PC-9 (cell line): ENCODE measurements around the gene GREM1. TPM values are rescaled to one million over a fixed set of nuclear protein-coding genes. Genes with fewer than 3 reads are reported as not detected.

Experiments
- BruUV-seq: library from RNA; stranded (reverse); fragments of 400-500 nt; replicated peaks from 2 replicates; lab custom pipeline; 2021; lab: Mats Ljungman, UMichigan
- CTCF ChIA-PET: fragments of 300-600 bp; sonication (Branson Sonifier 250); formaldehyde crosslinking; loops from one replicate; lab custom pipeline; 2022; ENCODE audit warnings: antibody characterized with exemption; lab: Charles Lee
- POLR2A ChIA-PET: fragments of 300-600 bp; sonication (Branson Sonifier 250); formaldehyde crosslinking; loops from one replicate; lab custom pipeline; 2022; ENCODE audit warnings: antibody characterized with exemption; ENCODE audit not compliant: unreplicated experiment; lab: Charles Lee
- DNase-seq, 2 experiments: peaks; one replicate each; pipeline versions ENCODE4 v3.0.0 to v3.0.0-alpha.2; 2015 to 2022; ENCODE audit warnings: mixed read lengths in 1 of 2
- H2AFZ ChIP-seq: fragments of 200-600 bp; sonication (generic); 2 replicates; pipeline ENCODE4 v1.8.1; 2017; ENCODE audit warnings: antibody characterized with exemption
- H3F3A ChIP-seq: fragments of 200-600 bp; sonication (generic); 2 replicates; pipeline ENCODE4 v1.8.1; 2017; ENCODE audit warnings: antibody characterized with exemption, mild to moderate bottlenecking, low read depth; ENCODE audit not compliant: insufficient read depth
- H3K27ac ChIP-seq: fragments of 200-600 bp; sonication (generic); 2 replicates; pipeline ENCODE4 v1.6.1; 2016; ENCODE audit warnings: mixed run types
- H3K27me3 ChIP-seq: fragments of 200-600 bp; sonication (generic); 2 replicates; pipeline ENCODE4 v1.6.1; 2016; ENCODE audit warnings: low read depth, mixed run types; ENCODE audit not compliant: insufficient read depth
- H3K36me3 ChIP-seq: fragments of 200-600 bp; sonication (generic); 2 replicates; pipeline ENCODE4 v1.6.1; 2016; ENCODE audit warnings: low read depth, mixed run types
- H3K4me1 ChIP-seq: fragments of 200-600 bp; sonication (generic); replicated peaks from 2 replicates; pipeline ENCODE4 v1.6.1; 2016; ENCODE audit warnings: mixed run types; ENCODE audit not compliant: insufficient read depth
- H3K4me2 ChIP-seq: fragments of 200-600 bp; sonication (generic); 2 replicates; pipeline ENCODE4 v1.6.1; 2017; ENCODE audit warnings: mixed run types
- H3K4me3 ChIP-seq: fragments of 200-600 bp; sonication (generic); 2 replicates; pipeline ENCODE4 v1.6.1; 2016; ENCODE audit warnings: mixed run types
- H3K79me2 ChIP-seq: fragments of 200-600 bp; sonication (generic); 2 replicates; pipeline ENCODE4 v1.6.1; 2017; ENCODE audit warnings: low read depth, mixed run types
- H3K9me2 ChIP-seq: fragments of 200-600 bp; sonication (generic); 2 replicates; pipeline ENCODE4 v1.8.1; 2017; ENCODE audit warnings: mild to moderate bottlenecking; ENCODE audit not compliant: insufficient read depth
- H3K9me3 ChIP-seq: fragments of 200-600 bp; sonication (generic); 2 replicates; pipeline ENCODE4 v1.8.1; 2016; ENCODE audit warnings: low read depth; ENCODE audit not compliant: insufficient read depth
- H4K20me1 ChIP-seq: fragments of 200-600 bp; sonication (generic); 2 replicates; pipeline ENCODE4 v1.8.1; 2017; ENCODE audit not compliant: insufficient read depth
- EZH2 ChIP-seq: fragments of 200-600 bp; sonication (generic); IDR thresholded peaks from 2 replicates; pipeline ENCODE4 v1.8.0; 2017; ENCODE audit warnings: antibody characterized with exemption, low read depth
- intact Hi-C: fragments of 100-400 bp; cut with micrococcal nuclease; formaldehyde crosslinking; loops from one replicate; pipeline ENCODE4 v1.10.0; 2022; ENCODE audit not compliant: unreplicated experiment
- total RNA-seq: library from RNA; stranded (reverse); gene quantifications from 2 replicates; pipeline ENCODE4 v1.2.3, GENCODE V29; 2021
- TF ChIP-seq, protein P1 (sequence below): fragments of 200-600 bp; sonication (generic); conservative IDR thresholded peaks from 2 replicates; pipeline ENCODE4 v1.6.1; 2017; ENCODE audit warnings: mixed run types, antibody characterized with exemption, mild to moderate bottlenecking, moderate library complexity

GREM1 gene
- total RNA-seq, 1 experiment from 2014 or later, result 0.39 TPM

DNA sequence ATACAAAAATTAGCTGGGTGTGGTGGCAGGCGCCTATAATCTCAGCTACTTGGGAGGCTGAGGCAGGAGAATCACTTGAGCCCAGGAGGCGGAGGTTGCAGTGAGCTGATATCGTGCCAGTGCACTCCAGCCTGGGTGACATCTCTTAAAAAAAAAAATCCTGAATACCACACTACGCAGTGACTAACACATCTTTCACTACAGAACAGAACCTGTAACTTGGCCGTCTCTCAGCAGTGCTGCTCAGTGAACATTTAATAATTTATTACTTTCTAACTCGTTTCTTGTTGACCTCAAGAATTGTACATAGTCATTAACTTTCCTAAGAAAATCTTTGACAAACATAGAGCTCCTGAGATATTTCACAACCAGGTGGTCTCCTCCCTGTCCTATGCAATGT, 3.8 kb downstream of the GREM1 start:
- Histone ChIP-seq H3K4me3 (no peak overlapping the region), H3K27ac (no peak overlapping the region), H3K9me3 (no peaks in the 10 kb centered on the region), H3K4me1 (no peaks in the 10 kb centered on the region), H3K36me3 (no peaks in the 10 kb centered on the region), H3K4me2 (no peak overlapping the region), H2AFZ (no peak overlapping the region), H4K20me1 (no peaks in the 10 kb centered on the region), H3K27me3 (no peaks in the 10 kb centered on the region), H3K79me2 (no peaks in the 10 kb centered on the region), H3K9me2 (no peaks in the 10 kb centered on the region), H3F3A (no peaks in the 10 kb centered on the region)
- BruUV-seq, result no TSS peak
- intact Hi-C loops, result no loop called here
- TF ChIP-seq, protein P1, sequence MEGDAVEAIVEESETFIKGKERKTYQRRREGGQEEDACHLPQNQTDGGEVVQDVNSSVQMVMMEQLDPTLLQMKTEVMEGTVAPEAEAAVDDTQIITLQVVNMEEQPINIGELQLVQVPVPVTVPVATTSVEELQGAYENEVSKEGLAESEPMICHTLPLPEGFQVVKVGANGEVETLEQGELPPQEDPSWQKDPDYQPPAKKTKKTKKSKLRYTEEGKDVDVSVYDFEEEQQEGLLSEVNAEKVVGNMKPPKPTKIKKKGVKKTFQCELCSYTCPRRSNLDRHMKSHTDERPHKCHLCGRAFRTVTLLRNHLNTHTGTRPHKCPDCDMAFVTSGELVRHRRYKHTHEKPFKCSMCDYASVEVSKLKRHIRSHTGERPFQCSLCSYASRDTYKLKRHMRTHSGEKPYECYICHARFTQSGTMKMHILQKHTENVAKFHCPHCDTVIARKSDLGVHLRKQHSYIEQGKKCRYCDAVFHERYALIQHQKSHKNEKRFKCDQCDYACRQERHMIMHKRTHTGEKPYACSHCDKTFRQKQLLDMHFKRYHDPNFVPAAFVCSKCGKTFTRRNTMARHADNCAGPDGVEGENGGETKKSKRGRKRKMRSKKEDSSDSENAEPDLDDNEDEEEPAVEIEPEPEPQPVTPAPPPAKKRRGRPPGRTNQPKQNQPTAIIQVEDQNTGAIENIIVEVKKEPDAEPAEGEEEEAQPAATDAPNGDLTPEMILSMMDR, result no peak
- no peak for TF ChIP-seq EZH2
- ChIA-PET CTCF (interaction anchor here (0.7 kb wide), 1 partner anchor 73 kb away, joined by 6 read pairs; no protein-coding TSS in a partner anchor), POLR2A (no interaction called here)
- no peak for DNase-seq

DNA sequence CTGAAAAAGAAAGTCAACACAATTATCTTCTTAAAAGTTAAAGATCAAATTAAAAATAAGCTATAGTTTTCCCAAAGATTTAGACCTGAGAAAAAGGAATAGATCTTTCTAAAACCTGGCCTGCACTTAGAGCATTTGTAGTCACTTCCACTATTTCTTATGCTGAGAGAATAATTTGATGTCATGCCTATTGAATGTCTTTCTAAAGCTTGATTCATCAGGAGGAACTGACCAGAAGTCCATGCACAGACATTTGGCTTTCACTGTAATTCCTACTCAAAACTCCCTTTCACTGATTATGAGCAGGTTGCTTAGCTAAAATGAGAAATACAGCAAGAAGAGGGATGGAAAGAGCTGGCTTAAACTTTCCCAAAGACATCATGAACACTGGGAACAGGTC, 4.3 kb downstream of the GREM1 start:
- H3K9me3 ChIP-seq, result no peaks in the 10 kb centered on the region
- no peaks in the 10 kb centered on the region for H3K79me2 ChIP-seq
- no peaks in the 10 kb centered on the region for H4K20me1 ChIP-seq
- no peak overlapping the region for H2AFZ ChIP-seq
- no peak overlapping the region for H3K4me3 ChIP-seq
- no peaks in the 10 kb centered on the region for H3F3A ChIP-seq
- intact Hi-C loops, result no loop called here
- DNase-seq, result no peak
- H3K4me2 ChIP-seq, result no peak overlapping the region
- ChIA-PET POLR2A (no interaction called here), CTCF (interaction anchor here (0.7 kb wide), 1 partner anchor 72 kb away, joined by 6 read pairs; no protein-coding TSS in a partner anchor)
- no peaks in the 10 kb centered on the region for H3K4me1 ChIP-seq
- no peaks in the 10 kb centered on the region for H3K9me2 ChIP-seq
- H3K27me3 ChIP-seq, result no peaks in the 10 kb centered on the region
- no peak overlapping the region for H3K27ac ChIP-seq
- BruUV-seq, result no TSS peak
- no peak for TF ChIP-seq EZH2
- TF ChIP-seq, protein P1, result no peak
- no peaks in the 10 kb centered on the region for H3K36me3 ChIP-seq

DNA sequence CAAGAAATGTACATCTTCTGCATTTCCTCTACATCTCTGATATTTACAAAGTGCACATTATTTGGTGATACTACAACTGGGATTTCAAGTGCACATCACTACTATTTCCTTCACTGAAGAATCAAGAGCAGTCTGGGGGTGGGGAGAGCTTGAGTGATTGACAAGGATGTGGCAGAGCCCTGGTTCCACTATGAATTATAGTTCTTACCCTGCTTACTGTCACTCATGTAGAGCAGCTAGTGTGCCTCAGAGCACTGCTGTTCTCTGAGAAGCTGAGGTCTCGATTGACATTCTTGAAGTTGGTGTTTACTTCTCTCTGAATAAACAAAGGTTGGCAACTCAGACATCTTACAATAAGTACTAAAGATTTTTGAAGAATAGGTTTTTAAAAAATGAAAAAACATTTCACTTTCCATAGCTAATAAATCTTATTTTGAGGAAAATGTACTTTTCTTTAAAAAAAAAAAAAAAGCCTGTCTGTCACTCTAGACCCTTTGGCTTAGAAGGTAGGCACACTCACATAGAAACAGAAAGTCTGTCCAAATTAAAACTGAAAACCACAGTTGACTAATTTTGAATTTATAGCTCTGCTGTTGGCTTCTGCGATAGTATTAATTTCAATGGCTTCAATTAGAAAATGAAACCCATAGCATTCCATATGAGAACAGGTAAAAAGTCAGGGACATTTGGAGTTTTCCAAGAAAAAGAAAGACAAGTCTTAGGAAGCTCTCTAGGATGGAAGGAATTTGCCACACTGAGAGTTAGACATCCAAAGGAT, 5.6 kb downstream of the GREM1 start:
- no TSS peak for BruUV-seq
- Histone ChIP-seq H3K27me3 (no peaks in the 10 kb centered on the region), H3K79me2 (no peaks in the 10 kb centered on the region), H2AFZ (no peak overlapping the region), H4K20me1 (no peaks in the 10 kb centered on the region), H3K36me3 (no peaks in the 10 kb centered on the region), H3K4me1 (no peaks in the 10 kb centered on the region), H3K4me2 (no peak overlapping the region), H3K27ac (no peak overlapping the region), H3F3A (no peaks in the 10 kb centered on the region), H3K9me2 (no peaks in the 10 kb centered on the region), H3K9me3 (no peaks in the 10 kb centered on the region), H3K4me3 (no peak overlapping the region)
- ChIA-PET CTCF (interaction anchor here (0.6 kb wide), 1 partner anchor 12 kb away, joined by 3 read pairs; no protein-coding TSS in a partner anchor), POLR2A (interaction anchor here (0.7 kb wide), 1 partner anchor 8 kb away, joined by 4 read pairs; no protein-coding TSS in a partner anchor)
- TF ChIP-seq, protein P1, result no peak
- TF ChIP-seq EZH2, result no peak
- intact Hi-C loops, result no loop called here
- DNase-seq, result no peak
